NCI-H774 (cell line): ENCODE data around the gene HAND2.

Source experiments
- DNase-seq: peaks from one replicate; lab custom pipeline; 2025; lab: John Stamatoyannopoulos, UW

HAND2 gene

DNA sequence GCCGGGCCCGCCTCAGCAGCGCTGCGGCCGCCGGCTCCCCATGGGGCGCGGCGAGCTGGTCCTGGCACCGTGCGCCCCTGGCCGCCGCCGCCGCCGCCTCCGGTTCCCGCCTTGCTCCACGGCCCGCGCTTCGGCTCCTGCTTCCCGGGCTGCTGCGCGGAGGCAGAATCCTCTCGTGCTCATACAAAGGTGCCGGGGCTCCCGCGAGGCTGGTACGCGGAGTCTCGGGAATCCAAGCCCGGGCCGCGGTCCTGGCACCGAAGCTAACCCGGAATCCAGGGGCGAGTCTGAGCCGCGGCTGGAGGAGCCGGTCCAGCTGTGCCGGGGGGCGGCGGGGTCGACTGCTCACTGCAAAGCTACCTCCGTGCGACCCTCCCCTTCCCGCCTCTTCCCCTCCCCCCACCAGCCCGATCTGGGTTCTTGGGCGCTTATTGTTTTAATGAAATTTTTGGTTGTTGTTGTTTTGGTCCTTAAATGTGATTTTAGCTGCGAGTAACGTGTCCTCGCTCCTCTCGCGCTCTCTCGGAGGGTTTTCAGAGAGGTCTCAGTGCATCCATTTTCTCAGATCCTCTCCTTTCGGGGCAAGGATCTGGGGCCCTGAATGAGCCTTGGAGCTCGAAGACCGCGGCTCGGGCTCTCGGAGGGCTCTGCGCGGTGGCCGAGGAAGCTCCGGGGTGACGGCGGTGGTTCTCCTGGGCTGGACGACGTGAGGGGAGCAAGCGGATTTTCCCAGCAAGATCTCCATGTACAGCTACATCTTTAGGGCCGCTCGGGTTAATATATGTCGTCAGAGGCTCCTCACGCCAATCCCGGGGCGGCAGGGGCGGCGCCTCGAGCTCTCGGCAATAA, at the start of gene HAND2:
HAND2 (minus strand) TSS at position 753 of the 849 bp plus-strand sequence. CDS start 940 bp downstream, outside the sequence.
- DNase-seq, result no peak

DNA sequence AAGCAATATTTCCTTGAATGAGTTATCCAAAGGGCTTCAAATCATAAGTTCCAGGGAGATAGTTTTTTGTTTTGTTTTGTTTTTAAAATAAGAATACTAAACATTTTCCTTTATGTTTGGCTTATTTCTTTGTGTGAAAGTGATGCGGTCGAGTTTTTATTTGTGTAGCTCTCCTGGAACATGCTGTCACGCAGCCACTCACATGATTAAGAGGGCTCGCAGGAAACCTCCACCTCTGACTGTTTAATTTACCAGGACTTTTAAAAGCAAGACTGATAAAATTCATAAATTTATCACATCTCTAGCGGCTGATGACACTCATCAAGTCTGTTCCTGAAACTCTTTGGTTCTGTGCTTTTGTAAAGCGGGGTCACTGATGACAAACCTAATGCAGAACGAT, 48.9 kb upstream of the HAND2 start:
- DNase-seq, result no peak

DNA sequence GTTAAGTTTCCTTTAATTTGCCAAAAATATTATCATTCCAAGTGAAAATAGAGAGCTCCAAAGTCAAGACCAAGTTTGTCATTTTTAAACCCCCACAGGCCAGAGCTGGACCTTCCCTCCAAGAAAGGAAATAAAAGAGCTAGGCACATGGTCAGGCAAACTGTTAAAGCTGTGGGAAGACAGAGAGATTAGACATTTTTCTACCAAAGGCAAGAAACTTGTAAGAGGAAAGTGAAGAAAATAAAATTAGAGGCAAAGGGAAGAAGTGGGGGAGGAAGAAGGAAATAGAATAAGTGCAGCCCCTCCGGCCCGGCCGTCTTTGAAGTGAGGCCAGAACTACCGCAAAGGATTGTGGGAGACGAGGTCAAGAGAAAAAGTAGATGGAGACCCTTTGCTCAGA, 47.9 kb upstream of the HAND2 start:
- DNase-seq, result no peak

DNA sequence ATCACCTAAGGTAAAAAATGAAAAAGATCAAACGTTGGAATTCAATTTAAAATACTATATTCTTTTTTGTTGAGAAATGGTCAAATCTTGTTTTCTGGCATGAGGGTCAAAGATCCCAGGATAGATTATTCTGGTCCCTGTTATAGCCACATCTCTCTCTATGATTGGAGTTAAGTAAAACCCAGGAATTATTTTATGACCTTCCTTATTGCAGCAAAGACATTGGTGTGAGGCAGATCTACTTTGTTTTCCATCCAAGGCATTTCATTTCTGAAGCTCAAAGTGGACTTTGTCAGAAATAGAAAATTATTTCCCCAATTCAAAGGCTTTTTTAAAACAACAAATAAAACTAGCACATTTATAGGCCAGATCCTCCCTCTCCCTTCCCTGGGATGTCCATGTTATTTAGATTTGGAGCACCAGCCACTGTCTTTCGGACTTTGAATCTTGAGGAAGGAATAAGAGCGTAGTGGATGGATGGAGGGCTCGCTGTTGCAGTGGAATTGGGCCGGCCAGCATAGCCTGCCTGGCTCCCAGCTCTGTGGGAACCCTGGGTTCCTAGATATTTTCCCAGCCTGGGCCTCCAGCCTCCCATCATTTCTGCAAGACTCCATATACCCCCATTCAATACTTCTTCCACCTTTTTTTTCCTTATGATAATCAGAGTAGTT, 45.6 kb upstream of the HAND2 start:
- no peak for DNase-seq

DNA sequence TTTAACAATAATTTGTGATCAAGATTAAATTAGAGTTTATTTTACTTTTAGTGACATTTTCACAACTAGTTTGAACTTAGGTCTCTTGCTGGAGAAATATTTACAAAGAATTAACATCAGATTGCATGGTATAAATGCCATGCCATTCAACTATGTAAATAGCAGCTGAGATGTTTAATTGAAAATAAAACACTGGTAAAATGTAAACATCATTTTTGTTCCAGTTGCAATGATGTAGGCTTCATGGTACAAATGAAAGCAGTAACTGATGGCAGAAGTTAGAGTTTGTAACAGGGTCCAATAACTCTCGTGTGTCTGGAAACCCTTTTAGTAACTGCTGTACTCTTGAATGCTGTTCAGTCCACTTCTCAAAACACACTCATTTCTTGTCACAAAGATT, 43.7 kb upstream of the HAND2 start:
- no peak for DNase-seq

DNA sequence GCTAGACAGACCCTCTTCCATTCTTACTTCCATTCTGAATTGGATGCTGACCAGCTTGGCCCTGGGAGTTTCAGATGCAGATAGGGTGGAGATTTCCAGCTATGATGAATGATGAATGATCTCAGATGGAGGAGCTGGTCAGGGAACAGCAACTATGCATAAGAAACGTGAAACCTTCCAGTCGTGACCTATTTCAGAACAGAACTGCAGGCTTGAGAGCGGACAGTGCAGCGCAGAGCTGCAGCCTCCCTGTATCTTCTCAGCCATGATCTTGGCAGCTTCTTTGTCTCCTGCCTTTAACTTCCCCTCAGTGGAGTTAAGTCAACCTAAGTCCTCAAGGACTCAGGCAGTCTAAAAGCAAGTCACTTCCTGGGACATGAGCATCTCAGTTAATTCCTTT, 43.3 kb upstream of the HAND2 start:
- no peak for DNase-seq

DNA sequence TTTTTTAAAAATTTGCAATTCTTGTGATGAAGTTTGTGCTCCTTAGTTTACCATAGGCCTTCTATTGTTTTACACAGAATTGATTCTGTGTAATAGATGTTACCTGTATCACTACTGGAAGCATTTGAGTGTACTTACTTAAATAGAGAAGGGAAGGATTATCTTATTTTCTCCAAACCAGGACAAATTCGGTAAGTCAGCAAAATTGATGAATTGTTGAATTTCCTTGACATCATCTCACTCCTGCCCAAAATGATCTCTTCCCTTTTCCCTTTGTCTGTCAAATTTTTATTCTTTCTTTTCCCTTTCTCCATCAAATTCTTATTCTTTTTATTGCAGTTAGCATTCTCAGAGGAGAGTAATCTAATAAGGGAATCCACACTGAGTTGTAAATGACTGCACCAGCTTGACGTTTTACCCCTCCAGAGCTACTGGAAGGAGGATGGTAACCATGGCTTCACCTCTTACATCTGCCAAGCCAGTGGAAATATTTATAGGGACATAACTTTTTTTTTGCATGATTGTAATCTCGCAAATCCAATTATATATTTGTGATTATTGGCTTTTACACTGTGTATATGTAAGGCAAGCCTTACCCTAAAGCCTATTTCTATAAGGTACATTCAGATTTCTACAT, 42.6 kb upstream of the HAND2 start:
- DNase-seq, result no peak

DNA sequence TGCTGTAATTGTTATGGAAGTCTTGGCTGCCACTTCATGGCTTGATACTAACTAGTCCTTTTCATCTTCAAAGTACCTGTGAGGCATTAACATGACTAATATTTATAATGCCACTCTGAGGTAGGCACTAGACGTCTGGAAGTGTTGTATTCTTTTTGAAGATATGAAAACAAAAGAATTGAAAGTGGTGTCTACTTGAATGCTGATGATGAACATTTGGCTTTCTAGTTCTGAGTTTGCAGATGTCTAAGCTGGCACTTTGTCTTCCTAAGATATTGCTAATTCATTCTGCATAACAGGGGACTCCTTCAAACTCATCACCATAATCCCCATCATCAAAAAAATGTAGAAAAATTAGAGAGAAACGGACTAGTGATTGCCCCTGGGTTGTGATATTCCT, 41.6 kb upstream of the HAND2 start:
- DNase-seq, result no peak

DNA sequence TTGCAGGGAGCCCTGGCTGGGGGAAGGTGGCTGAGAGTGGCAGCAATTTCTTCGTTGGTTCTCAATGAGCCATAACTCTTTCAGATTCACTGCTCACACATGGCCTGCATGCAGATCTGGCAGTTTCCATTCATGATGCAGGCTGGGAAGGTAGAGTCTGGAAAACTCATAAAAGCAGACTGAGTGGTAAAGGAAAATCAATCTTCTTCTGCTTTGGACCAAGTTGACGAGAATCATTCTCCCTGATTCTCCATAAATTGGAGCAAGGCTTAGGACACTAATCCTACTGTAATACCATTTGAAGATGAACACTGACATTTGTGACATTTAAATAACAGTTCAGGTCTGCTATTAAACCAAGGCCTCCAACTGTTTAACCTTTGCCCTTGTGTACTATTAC, 35.3 kb upstream of the HAND2 start:
- no peak for DNase-seq

DNA sequence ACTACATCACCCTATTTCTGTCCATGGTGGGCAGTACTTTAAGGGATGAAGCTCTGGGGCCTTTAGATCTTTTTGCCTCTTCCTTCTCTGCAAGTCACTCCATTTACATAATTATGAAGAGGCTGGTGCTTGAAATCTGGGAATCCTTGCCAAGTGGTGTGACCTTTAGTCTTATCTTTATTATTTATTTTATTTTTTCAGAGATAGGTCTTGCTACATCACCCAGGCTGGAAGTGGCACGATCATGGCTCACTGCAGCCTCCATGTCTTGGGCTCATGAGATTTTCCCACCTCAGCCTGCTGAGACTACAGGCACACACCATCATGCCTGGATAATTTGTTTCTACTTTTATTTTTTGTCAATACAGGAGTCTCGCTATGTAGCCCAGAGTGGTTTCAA, 34.4 kb upstream of the HAND2 start:
- no peak for DNase-seq

DNA sequence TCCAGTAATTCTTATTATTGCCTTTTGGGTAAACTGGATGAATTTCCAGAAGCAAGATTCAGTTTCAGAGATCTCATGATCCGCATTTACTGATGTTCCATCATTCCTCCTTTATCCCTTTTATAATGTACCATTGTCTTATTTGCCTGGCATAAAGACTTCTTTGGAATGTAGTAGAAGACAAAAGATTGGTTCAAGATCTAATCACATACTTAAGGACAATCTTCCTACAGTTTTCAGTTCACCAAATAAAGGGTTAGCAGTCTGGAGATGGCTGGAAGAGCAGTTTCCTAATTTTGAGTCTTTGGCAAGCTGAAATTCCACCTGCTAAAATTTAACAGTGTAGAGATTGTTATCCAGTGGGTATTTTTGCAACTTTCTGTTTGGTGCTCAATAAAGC, 30.9 kb upstream of the HAND2 start:
- DNase-seq, result no peak

DNA sequence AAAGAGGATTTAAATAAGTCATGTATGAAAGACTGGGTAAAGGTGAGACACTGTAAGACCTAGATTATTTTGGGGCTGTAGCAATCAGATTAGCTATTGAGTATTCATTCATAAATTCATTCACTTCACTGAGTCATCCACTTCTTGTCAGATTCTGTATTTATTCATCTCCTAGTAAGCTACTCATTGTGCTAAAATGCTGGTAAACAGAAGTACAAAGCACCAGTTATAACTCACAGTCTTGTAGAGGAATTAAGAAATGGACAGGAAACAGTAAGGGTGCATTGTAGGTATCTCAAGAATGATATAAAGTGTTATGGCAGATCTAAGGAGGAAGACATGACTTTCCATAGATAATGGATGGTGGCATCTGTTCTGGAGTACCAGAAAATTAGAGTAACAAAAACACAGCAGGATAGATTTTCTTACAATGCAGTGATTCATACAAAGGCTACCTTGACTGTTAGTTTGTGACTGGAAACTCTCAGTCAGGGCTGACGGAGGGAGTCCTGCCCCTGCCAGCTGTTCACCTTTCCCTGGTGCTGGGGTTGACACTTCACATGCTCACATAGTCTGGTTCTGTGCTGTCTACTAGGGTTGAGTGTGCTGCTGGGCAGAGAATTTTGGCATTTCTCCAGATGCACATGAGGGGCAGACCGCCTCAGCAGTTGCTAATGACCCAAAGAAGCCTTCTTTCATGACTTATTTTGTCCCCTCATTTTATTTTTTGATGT, 26.5 kb upstream of the HAND2 start:
- no peak for DNase-seq

DNA sequence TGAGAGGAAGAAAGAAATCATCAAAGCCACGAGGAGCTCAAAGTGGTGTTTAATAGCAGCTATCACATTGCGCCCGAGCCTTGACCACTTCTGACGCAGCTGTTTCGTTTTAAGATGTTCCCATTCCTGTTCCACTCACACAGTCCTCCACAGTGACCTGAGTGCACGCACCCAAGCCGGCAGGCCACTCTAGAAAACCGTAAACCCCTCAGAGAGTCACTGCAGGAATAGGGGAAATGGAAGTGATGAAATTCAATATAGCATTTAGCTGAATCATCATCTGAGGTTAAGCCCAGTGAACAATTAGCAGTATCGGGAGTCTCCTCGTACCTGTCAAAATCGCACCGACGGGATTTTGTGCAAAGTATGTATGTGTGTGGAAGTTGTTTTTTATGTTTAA, 17.9 kb upstream of the HAND2 start:
- no peak for DNase-seq

DNA sequence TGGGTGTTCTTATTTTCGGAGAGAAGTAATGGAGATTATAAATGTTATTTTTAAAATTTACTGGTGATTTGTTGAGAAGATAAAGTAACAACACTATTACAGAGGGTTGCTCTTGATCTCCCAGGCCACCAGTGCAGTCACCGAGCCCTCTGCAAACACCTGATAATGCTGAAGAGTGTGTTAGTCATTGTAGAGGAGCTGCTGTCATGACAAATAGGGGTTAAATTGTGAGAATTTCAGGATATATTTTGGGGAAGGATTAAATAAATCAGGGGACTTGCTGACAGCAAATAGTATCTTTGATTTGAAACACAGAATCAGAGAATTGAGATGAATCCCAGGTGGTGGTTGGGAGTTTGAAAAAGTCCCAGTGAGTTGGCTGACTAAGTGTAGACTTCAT, 16.7 kb upstream of the HAND2 start:
- no peak for DNase-seq

DNA sequence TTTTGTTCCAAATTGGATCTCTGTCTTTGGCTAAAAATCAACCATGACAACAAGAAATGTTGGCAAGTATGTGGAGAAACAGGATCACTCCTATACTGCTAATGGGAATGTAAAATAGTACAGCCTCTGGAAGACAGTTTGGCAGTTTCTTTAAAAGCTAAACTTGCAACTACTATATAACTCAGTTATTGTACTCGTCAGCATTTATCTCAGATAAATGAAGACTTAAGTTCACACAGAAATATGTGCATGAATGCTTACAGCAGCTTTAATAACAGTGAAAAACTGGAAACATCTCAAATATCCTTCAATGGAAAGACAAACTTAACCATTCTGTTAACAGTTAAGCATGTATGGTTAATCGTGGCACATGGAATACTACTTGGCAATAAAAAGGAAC, 15.4 kb upstream of the HAND2 start:
- no peak for DNase-seq

DNA sequence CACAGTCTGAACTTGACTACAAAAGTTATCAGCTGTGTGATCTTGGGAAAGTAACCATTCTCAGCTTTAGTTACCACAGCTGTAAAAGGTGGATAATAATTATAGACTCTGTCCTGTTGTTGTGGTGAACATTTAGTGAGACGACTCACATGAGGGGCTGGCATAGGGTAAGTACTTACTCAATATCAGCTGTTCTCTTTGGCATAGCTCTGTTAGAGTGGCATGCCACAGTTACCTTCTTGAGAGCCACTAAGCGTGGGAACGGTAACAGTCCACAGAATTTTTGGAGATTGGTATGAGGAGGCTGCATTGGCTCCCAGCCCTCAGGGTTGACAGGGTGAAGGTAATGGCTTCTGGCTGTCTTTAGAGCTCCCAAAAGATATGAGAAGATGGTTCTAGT, 13.2 kb upstream of the HAND2 start:
- DNase-seq, result no peak

DNA sequence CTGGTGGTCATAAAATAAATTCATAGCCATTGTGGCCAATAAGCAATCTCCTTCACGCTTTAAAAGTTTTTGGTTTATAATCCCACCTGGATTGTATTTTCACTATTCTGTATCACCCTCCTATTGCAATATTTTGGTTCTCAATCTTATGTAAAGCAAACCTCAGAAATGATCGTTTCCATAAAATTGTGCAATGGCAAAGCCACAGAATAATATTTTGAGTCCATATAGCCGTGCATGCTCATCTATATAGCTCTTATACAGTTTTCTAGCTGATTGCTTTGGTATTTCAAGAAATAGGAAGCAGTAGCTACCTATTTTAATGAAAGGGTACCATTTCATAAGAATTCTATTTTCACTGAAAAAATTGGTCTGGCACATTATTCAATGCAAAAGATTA, 10.0 kb upstream of the HAND2 start:
- no peak for DNase-seq

DNA sequence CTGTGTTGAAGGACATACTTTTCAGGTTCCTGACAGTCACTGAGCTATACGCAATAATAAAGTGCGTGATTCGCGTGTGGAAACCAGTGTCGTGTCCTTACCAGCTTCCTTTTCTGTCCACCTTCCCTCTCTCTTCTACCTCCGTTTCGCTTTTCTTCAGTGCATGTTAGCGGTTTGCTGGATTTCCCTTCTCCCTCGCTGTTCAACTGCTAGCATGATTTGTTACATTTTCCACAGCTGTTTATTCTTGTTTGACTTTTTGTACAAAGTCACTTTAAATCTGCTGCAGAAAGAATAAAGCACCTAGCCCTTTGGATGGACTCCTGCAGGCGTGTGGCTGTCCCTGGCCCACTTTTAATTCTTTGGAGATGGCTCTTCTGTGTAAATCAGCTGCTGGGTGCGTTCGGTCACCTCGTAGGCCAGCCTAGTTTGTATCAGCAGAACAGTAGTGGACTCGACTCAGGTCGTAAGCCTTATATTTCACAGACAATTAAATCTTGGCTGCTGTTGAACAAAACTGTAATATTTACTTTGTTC, 8.9 kb upstream of the HAND2 start:
- DNase-seq, result no peak

DNA sequence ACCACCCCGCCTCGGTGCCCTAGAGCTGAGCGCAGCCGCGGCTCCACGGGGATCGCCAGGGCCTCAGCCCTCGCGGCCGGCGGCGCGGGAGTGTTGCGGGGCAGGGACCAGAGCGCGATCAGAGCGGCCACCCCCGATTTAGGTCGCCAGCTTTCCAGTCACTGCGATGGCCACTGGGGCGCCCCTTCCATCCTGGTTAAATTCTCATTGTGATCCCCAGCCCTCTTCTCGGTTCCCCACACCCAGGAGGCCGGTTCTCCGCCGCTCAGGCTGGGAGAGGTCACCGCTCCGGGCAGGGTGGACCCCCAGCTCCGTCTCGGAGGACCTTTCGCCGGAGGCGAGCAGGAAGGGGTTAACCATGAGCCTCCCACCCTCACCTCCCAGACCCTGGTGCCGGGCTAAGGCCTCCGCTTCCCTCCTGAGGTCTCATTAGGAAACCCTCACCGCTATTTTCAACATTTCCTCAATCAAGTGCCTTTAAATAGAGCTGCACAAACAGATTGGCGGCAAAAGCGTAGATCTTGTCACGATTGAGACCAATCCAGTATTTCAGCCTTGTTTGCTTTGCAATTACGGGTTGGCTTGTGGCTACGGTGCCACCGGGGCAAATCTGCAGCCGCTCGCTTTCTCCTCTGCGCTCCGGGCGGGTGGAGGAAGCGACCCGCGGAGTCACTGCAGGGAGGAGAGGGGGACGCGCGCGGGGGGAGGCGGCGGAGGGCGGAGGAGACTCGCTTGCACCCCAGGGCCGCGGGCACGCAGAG, 8.3 kb upstream of the HAND2 start:
- DNase-seq, result peak; percentile 28

DNA sequence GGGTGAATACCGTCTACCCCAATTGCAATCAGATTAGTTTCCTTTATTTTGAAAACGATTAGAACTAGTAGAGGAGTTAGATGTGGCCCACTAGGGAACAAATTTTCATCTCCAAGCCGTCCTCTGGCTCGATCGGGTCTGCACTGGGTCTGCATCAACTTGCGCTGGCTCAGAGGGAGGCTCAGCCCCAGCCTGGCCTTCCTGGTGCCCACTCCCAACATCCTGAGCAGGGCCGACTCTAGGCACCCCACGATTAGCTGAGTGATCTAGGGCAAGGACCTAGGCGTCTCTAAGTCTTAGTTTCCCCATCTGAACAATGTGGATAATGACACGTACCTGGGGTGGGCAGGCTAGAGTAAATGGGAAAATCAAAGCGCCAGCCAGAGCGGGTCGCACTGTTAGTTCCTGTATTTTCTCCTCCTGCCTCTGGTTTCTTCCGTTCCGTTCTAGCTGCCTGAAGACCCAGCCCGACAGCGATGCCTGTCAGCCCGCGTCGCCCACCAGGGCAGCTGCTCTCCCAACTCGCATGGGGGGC, 7.7 kb upstream of the HAND2 start:
- no peak for DNase-seq

DNA sequence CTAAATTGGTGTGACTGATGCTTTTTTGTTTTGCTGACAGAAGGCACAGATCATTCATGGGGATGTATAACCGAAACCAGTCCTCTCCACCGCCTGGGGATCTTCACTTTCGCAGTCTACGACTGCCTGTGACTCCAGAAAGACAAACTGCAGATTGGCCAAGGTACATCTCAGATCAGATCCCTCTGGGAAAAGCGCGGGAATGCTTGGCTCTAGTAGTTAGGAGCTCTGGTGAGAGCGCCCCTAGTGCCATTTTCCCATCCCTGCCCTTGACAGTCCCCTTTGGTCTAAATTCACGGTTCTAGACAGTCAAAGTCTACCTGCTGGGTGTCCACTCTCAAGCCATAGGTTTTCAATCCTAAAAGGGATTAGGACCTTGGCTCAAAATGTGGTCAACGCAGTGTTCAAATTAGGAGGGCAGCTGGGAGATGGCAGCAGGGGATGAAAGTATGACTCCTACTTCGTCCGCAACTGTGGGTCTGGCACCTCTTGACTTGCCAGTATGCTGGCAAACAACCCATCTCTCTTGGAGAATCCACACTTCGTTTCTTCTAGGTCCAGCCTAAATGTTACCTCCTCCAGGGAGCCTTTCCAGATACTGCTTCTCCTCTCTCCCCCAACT, 6.9 kb upstream of the HAND2 start:
- no peak for DNase-seq
